ENCODE results near the gene PRSS1.
"Not testable (repeated sequence)": the region's sequence is repeated elsewhere in the genome, so short reads cannot be mapped to it uniquely, and the experiment has no call there.

DNA sequence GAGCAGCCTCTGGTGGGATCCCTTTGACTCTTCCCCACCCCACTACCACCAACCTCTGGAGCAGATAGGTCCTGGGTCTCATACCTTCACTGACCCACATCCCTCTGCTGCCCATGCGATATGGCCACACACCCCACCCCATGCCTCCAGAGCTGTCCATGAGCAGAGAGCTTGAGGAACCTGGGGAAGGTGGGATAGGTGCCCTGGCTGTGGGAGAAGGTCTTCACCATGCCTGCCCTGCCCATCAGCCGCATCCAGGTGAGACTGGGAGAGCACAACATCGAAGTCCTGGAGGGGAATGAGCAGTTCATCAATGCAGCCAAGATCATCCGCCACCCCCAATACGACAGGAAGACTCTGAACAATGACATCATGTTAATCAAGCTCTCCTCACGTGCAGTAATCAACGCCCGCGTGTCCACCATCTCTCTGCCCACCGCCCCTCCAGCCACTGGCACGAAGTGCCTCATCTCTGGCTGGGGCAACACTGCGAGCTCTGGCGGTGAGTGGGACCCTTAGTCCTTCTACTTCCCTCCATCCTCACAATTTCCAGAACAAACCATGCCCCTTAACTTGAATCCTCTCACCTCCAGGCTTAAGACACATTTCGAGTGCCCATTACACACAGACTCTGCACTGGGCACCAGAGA lies 2.4 kb downstream of the PRSS1 start:
- TF ChIP-seq CTCF, POLR2A (IDR thresholded peaks at IDR 0.05): not testable (repeated sequence)

Data from uterus (tissue), 2 donors.